IPS-18a (cell line): Measurements from ENCODE around the gene LDLRAD3.

Experiments used
- H3K27ac ChIP-seq: one replicate; pipeline ENCODE4 v1.5.1; 2013; ENCODE audit warnings: low read length
- H3K27me3 ChIP-seq: one replicate; pipeline ENCODE4 v1.6.1; 2013; ENCODE audit warnings: mild to moderate bottlenecking, low read length; ENCODE audit not compliant: control insufficient read depth, insufficient read depth
- H3K36me3 ChIP-seq: one replicate; pipeline ENCODE4 v1.6.1; 2013; ENCODE audit warnings: low read depth, low read length; ENCODE audit not compliant: control insufficient read depth
- H3K4me1 ChIP-seq: one replicate; pipeline ENCODE4 v1.6.1; 2013; ENCODE audit warnings: low read depth, low read length; ENCODE audit not compliant: control insufficient read depth
- H3K4me3 ChIP-seq: one replicate; pipeline ENCODE4 v1.5.1; 2013; ENCODE audit warnings: low read length
- H3K9ac ChIP-seq: one replicate; pipeline ENCODE4 v1.6.1; 2013; ENCODE audit warnings: mild to moderate bottlenecking, low read length, moderate library complexity
- H3K9me3 ChIP-seq: one replicate; pipeline ENCODE4 v1.6.1; 2013; ENCODE audit warnings: low read depth, low read length; ENCODE audit not compliant: control insufficient read depth

The LDLRAD3 gene

DNA sequence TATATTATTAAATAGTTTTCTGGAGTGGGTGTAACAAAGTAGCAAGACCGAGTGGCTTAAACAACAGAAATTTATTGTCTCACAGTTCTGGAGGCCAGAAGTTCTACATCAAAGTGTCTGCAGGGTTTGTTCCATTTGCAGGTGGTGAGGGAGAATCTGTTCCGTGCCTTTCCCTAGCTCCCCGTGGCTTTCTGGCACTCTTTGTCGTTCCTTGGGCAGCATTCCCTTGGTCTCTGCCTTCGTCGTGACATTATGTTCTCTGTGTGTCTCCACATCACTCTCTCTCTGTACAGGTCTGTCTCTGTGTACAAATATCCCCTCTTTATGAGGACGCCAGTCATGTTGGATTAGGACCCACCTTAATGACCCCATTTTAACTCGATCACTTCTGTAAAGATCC, 38.2 kb downstream of the LDLRAD3 start:
- H3K27ac ChIP-seq = no peak overlapping the region
- no peaks in the 10 kb centered on the region for H3K9me3 ChIP-seq
- peaks cover 31% of the 10 kb centered on the region for H3K4me1 ChIP-seq
- H3K9ac ChIP-seq = no peak overlapping the region
- no peaks in the 10 kb centered on the region for H3K36me3 ChIP-seq
- H3K4me3 ChIP-seq = no peak overlapping the region
- H3K27me3 ChIP-seq = no peaks in the 10 kb centered on the region

DNA sequence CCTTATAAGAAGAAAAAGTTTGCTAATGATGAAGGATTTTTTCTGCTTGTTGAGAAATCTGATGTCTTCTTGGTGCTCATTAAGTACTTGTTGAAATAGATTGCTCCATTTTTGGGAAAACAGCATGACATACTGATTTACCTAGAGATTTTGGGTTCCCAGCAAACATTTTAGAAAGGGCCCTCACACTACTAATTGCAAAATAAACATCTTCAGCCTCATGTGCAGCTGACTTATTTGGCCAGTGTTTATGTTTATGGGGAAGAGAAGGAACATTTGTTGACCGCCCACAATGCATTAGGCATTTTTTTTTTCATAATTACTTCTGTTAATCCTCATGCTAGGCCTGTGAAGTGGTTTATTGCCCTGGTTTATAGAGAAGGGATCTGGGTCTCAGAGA, 40.1 kb downstream of the LDLRAD3 start:
- Histone ChIP-seq H3K9ac (no peak overlapping the region), H3K27ac (no peak overlapping the region), H3K9me3 (no peaks in the 10 kb centered on the region), H3K27me3 (no peaks in the 10 kb centered on the region), H3K4me3 (no peak overlapping the region), H3K4me1 (peaks cover 17% of the 10 kb centered on the region), H3K36me3 (no peaks in the 10 kb centered on the region)

DNA sequence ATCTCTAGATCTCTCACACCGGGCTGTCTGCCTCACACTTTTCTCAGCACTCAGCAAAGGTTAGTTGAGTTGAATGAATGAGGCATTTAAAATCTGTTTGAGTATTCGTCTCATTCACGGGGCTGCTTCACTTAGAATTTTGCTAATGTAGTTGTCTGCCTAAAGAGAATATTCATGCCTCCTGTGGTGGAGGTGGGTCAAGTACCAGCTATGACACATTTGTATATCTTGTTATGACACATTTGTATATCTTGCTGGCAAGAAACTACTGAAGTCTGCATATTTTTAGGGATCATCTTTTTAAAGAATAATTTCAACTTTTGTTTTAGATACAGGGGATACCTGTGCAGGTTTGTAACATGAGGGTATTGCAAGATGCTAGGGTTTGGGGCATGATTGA, 43.1 kb downstream of the LDLRAD3 start:
- Histone ChIP-seq H3K27ac (no peak overlapping the region), H3K4me1 (peaks cover 18% of the 10 kb centered on the region), H3K9ac (no peak overlapping the region), H3K4me3 (no peak overlapping the region), H3K36me3 (no peaks in the 10 kb centered on the region), H3K9me3 (no peaks in the 10 kb centered on the region), H3K27me3 (no peaks in the 10 kb centered on the region)

DNA sequence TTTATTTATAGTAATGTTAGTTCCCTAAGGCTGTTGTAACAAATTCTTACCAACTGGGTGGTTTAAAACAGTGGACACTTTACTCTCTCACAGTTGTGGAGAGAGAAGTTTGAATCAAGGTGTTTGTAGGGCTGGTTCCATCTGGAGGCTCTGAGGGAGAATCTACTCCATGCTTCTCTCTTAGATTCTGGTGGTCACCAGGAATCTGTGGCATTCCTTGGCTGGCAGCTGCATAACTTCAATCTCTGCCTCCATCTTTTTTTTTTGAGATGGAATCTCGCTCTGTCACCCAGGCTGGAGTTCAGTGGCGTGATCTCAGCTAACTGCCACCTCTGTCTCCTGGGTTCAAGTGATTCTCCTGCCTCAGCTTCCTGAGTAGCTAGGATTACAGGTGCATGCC, 46.3 kb downstream of the LDLRAD3 start:
- Histone ChIP-seq H3K4me3 (no peak overlapping the region), H3K36me3 (no peaks in the 10 kb centered on the region), H3K9me3 (no peaks in the 10 kb centered on the region), H3K27me3 (no peaks in the 10 kb centered on the region), H3K9ac (no peak overlapping the region), H3K27ac (no peak overlapping the region), H3K4me1 (peaks cover 19% of the 10 kb centered on the region)

DNA sequence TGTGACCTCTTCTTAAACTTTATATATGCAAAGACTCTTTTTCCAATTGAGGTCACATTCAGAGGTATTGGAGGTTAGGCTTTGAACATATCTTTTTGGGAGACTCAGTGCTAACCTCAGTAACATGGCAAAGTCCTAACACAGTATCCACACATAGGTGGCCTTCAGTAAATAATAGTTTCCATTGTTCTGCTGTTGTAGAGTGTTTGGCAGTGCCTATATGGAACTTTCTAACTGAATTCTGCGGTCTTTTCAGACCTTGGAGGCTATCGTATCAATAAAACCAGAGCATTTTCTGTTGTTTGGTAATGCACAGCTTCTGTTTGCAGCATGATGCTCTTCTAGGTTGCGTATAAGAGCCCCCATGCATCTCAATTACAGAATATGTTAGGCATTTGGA, 47.0 kb downstream of the LDLRAD3 start:
- Histone ChIP-seq H3K4me3 (no peak overlapping the region), H3K27me3 (no peaks in the 10 kb centered on the region), H3K9ac (no peak overlapping the region), H3K9me3 (no peaks in the 10 kb centered on the region), H3K36me3 (no peaks in the 10 kb centered on the region), H3K4me1 (peaks cover 19% of the 10 kb centered on the region), H3K27ac (no peak overlapping the region)

DNA sequence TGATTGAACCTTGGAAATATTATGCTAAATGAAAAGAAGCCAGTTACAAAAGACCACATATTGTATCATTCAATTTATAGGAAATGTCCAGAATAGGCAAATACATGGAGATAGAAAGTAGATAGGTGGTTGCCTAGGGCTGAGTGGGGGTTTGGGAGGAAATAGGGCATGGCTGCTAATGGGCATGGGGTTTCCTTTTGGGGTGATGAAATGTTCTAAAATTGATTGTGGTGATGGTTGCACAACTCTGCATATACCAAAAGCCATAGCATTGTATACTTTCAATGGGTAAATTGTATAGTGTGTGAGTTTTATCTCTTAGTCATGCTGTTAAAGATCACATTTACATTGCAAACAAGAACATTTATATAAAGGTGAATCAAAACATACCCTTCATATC, 48.7 kb downstream of the LDLRAD3 start:
- no peak overlapping the region for H3K27ac ChIP-seq
- H3K36me3 ChIP-seq = no peaks in the 10 kb centered on the region
- no peaks in the 10 kb centered on the region for H3K27me3 ChIP-seq
- H3K4me1 ChIP-seq = peaks cover 11% of the 10 kb centered on the region
- no peak overlapping the region for H3K4me3 ChIP-seq
- H3K9ac ChIP-seq = no peak overlapping the region
- H3K9me3 ChIP-seq = no peaks in the 10 kb centered on the region

DNA sequence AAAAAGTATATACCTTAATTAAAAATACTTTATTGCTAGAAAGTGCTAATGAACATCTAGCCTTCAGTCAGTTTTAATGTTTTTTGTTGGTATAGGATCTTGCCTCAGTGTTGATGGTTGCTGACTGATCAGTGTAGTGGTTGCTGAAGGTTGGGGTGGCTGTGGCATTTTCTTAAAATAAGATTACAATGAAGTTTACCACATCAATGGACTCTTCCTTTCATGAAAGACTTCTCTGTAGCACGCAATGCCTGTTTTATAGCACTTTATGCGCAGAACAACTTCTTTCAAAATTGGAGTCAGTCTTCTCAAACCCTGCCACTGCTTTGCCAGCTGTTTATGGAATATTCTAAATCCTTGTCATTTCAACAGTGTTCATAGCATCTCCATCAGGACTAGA, 50.6 kb downstream of the LDLRAD3 start:
- Histone ChIP-seq H3K36me3 (no peaks in the 10 kb centered on the region), H3K9ac (no peak overlapping the region), H3K4me1 (peaks cover 17% of the 10 kb centered on the region), H3K9me3 (no peaks in the 10 kb centered on the region), H3K4me3 (no peak overlapping the region), H3K27ac (no peak overlapping the region), H3K27me3 (no peaks in the 10 kb centered on the region)

DNA sequence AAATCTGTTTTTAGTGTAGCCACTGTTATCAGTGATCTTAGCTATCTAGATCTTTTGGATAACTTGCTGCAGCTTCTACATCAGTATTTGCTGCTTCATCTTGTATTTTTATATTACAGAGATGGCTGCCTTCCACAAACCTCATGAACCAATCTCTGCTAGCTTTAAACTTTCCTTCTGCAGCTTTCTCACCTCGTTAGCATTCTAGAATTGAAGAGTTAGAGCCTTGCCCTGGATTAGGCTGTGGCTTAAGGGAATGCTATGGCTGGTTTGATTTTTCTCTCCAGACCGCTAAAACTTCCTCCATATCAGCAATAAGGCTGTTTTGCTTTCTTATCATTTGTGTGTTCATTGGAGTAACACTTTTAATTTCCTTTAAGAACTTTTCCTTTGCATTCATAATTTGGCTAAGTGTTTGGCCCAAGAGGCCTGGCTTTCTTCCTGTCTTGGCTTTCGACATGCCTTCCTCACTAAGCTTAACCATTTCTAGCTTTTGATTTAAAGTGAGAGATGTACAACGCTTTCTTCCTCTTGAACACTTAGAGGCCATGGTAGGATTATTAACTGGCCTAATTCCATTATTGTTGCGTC, 51.9 kb downstream of the LDLRAD3 start:
- H3K4me3 ChIP-seq = no peak overlapping the region

DNA sequence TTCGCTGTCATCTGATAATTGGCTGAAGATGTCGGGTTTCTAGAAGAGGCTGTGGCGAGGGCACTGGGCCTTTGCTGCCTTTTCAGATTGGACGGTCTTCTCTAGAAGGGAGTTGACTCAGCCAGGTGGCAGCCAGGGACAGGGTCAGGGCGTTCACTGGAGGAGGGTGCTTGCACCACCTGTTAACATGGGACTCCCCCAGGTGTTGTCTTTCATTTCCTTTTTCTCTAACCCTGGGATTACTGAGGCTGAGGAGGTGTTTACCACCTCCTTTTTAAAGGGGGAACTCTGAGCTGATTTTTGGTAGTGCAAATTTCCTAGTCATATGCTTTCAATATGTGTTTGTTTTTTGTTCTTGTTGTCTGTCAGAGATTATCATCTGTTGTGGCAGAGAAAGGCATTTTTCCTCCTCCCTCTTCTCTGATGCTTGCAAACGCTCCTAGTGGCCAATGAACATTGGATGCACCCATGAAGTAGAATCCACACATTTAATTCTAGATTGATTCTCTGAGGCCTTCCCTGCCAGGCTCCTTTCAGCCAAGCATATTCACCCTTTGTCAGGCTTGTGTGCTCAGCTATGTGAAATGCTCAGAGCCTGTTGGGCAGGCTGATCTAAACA, 54.1 kb downstream of the LDLRAD3 start:
- Histone ChIP-seq H3K4me1 (peaks cover 19% of the 10 kb centered on the region), H3K36me3 (no peaks in the 10 kb centered on the region), H3K27ac (no peak overlapping the region), H3K9ac (no peak overlapping the region), H3K9me3 (no peaks in the 10 kb centered on the region), H3K4me3 (no peak overlapping the region), H3K27me3 (no peaks in the 10 kb centered on the region)

More for the DNA sequence above, 51.9 kb downstream of the LDLRAD3 start:
- Histone ChIP-seq H3K27me3 (no peaks in the 10 kb centered on the region), H3K9me3 (no peaks in the 10 kb centered on the region), H3K4me1 (peaks cover 17% of the 10 kb centered on the region), H3K36me3 (no peaks in the 10 kb centered on the region), H3K9ac (no peak overlapping the region), H3K27ac (no peak overlapping the region)

DNA sequence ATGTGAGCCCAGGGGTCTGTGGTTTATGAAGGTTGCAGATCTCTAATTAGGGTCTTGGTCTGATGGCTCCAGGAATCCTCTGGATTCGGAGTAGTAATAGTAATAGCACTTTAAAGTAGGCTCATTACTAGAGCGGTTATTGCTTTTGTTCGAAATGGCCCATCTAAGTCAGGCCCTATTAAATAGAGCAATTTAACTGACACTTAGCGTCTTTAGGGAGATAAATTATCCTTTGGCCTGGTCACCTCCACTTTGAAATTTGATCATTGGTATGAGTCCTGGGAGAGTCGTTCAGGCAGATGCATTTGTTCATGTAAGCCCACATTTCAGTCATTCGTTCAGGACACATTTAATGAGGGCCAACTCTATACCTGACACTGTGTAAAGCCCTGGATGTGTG, 54.8 kb downstream of the LDLRAD3 start:
- Histone ChIP-seq H3K27me3 (no peaks in the 10 kb centered on the region), H3K36me3 (no peaks in the 10 kb centered on the region), H3K9me3 (no peaks in the 10 kb centered on the region), H3K27ac (no peak overlapping the region), H3K9ac (no peak overlapping the region), H3K4me1 (peaks cover 19% of the 10 kb centered on the region), H3K4me3 (no peak overlapping the region)

DNA sequence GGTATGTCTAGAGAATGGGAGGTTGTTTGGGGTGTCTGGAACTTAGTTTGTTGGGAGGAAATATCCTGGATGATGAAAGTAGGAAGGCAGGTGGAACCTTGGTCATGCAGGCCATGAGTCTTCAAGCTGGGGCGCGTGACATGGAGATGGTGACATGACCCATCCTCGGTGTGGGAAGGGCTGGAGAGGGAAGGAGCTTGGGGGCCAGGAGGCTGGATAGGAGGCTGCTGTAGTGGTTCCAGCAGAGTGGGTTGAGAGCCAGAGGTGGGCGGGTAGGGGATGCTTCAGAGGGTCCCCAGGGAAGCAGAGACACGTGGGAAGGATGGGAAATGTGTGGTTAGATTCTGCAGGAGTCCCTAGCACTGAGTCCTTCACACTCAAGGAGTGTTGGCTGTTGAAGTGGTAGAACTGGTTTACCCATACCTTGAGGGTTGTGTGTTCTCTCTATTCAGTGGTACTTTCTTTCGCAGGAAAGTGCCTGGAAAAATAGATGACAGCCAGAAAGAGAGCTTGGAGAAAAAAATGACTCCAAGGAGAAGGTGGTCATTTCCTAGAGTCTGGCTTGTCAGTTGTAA, 56.8 kb downstream of the LDLRAD3 start:
- H3K4me1 ChIP-seq = peaks cover 19% of the 10 kb centered on the region
- H3K9ac ChIP-seq = no peak overlapping the region
- H3K27ac ChIP-seq = no peak overlapping the region
- no peak overlapping the region for H3K4me3 ChIP-seq
- no peaks in the 10 kb centered on the region for H3K9me3 ChIP-seq
- H3K27me3 ChIP-seq = no peaks in the 10 kb centered on the region
- no peaks in the 10 kb centered on the region for H3K36me3 ChIP-seq

DNA sequence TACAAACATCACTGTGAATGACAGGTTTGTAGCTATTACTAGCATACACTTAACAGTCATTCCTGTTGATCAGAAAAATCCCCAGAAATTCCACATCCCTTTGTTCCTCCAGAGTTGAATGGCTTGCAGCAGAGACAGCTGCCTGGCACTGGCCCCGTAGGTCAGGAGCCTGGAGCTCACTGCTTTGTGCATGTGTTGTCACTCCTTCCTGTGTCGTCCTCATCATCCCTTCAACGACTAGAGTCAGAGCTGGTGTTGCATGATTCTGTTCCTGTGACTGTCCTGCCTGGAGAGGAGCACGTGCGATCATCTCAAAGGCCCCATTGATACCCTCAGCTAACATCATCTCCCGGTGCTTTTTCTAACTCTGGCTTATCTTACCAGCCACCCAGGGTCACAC, 58.3 kb downstream of the LDLRAD3 start:
- Histone ChIP-seq H3K27ac (peak overlapping the region; percentile 37), H3K27me3 (no peaks in the 10 kb centered on the region), H3K9me3 (no peaks in the 10 kb centered on the region), H3K4me3 (no peak overlapping the region), H3K9ac (peak overlapping the region; percentile 34), H3K36me3 (no peaks in the 10 kb centered on the region), H3K4me1 (peaks cover 19% of the 10 kb centered on the region)
